ENCODE measurements around the gene TBX20. TPM values are rescaled to one million over a fixed set of nuclear protein-coding genes. Genes with fewer than 3 reads are reported as not detected.

TBX20 gene
- not detected for total RNA-seq
- total RNA-seq (2013): not detected

- peaks cover 0 to 16% of the 10 kb centered on the region in 2 donors for H3K4me1 Mint-ChIP-seq
- ATAC-seq (peak; percentile 39 to 54 (median 44)), DNase-seq (peak in 1 of 2 donors; percentile 24)
- Histone ChIP-seq H3K4me1 (ENCODE audit: control insufficient read depth, insufficient read depth, low read length) (peaks cover 12% of the 10 kb centered on the region), H3K27ac (ENCODE audit: low read length) (no peak within 1 kb of the TSS), H3K4me3 (ENCODE audit: low read length) (no peak within 1 kb of the TSS), H3K9me3 (ENCODE audit: control insufficient read depth, insufficient read depth, low read length) (peaks cover 5% of the 10 kb centered on the region), H3K36me3 (ENCODE audit: control insufficient read depth, insufficient read depth, low read length) (no peaks in the 10 kb centered on the region), H3K27me3 (ENCODE audit: control insufficient read depth, insufficient read depth, low read length) (peaks cover 69% of the 10 kb centered on the region)
- intact Hi-C loops (cut with micrococcal nuclease): no loop called here
- H3K27me3 Mint-ChIP-seq (ENCODE audit: low read depth in 2 of 2): peaks cover 71 to 77% of the 10 kb centered on the region in 2 donors
- no peak within 1 kb of the TSS for H3K27ac Mint-ChIP-seq
- H3K9me3 Mint-ChIP-seq: no peaks in the 10 kb centered on the region
- no peaks in the 10 kb centered on the region for H3K36me3 Mint-ChIP-seq
- H3K4me3 Mint-ChIP-seq: peak within 1 kb of the TSS; percentile 60
- 4% methylated on average over 76 of the region's 76 CpGs for WGBS (ENCODE audit: insufficient coverage)
- TF ChIP-seq CTCF (IDR thresholded peaks at IDR 0.05): no peak
Measured at GRCh38 chr7:35253710-35254495, at the start of gene TBX20. Gene TBX20 (minus strand): TSS chr7:35254100. CDS start chr7:35253620, 480 bp downstream.

- no peak overlapping the region for H3K4me3 Mint-ChIP-seq
- no peaks in the 10 kb centered on the region for H3K4me1 ChIP-seq (ENCODE audit: control insufficient read depth, insufficient read depth, low read length)
- no peak for DNase-seq
- H3K27me3 ChIP-seq (ENCODE audit: control insufficient read depth, insufficient read depth, low read length): peaks cover 6% of the 10 kb centered on the region
- ATAC-seq: no peak
- H3K36me3 ChIP-seq (ENCODE audit: control insufficient read depth, insufficient read depth, low read length): no peaks in the 10 kb centered on the region
- TF ChIP-seq CTCF (IDR thresholded peaks at IDR 0.05): no peak
- WGBS (ENCODE audit: insufficient coverage): 94% methylated on average over 6 of the region's 6 CpGs
- no peak overlapping the region for H3K27ac Mint-ChIP-seq
- peaks cover 3 to 35% of the 10 kb centered on the region in 2 donors for H3K27me3 Mint-ChIP-seq (ENCODE audit: low read depth in 2 of 2)
- H3K36me3 Mint-ChIP-seq: no peaks in the 10 kb centered on the region
- H3K4me1 Mint-ChIP-seq: no peaks in the 10 kb centered on the region
- peaks cover 2 to 3% of the 10 kb centered on the region in 2 donors for H3K9me3 Mint-ChIP-seq
- no peak overlapping the region for H3K4me3 ChIP-seq (ENCODE audit: low read length)
- H3K27ac ChIP-seq (ENCODE audit: low read length): no peak overlapping the region
- no peaks in the 10 kb centered on the region for H3K9me3 ChIP-seq (ENCODE audit: control insufficient read depth, insufficient read depth, low read length)
- intact Hi-C loops (cut with micrococcal nuclease): no loop called here
Measured at GRCh38 chr7:35289376-35289775, 35.5 kb upstream of the TBX20 start.

GRCh38 chr7:35286986-35287385 lies 33.1 kb upstream of the TBX20 start:
- no peaks in the 10 kb centered on the region for H3K4me1 Mint-ChIP-seq
- DNase-seq (no peak), ATAC-seq (no peak)
- H3K9me3 ChIP-seq (ENCODE audit: control insufficient read depth, insufficient read depth, low read length): no peaks in the 10 kb centered on the region
- no peak overlapping the region for H3K4me3 ChIP-seq (ENCODE audit: low read length)
- H3K27me3 Mint-ChIP-seq (ENCODE audit: low read depth in 2 of 2): peaks cover 6 to 28% of the 10 kb centered on the region in 2 donors
- no peak for TF ChIP-seq CTCF (IDR thresholded peaks at IDR 0.05)
- H3K27me3 ChIP-seq (ENCODE audit: control insufficient read depth, insufficient read depth, low read length): peaks cover 6% of the 10 kb centered on the region
- no peak overlapping the region for H3K27ac ChIP-seq (ENCODE audit: low read length)
- H3K36me3 Mint-ChIP-seq: no peaks in the 10 kb centered on the region
- H3K27ac Mint-ChIP-seq: no peak overlapping the region
- no peak overlapping the region for H3K4me3 Mint-ChIP-seq
- peaks cover 0 to 3% of the 10 kb centered on the region in 2 donors for H3K9me3 Mint-ChIP-seq
- no peaks in the 10 kb centered on the region for H3K4me1 ChIP-seq (ENCODE audit: control insufficient read depth, insufficient read depth, low read length)
- 81% methylated on average over 3 of the region's 3 CpGs for WGBS (ENCODE audit: insufficient coverage)
- no peaks in the 10 kb centered on the region for H3K36me3 ChIP-seq (ENCODE audit: control insufficient read depth, insufficient read depth, low read length)
- intact Hi-C loops (cut with micrococcal nuclease): no loop called here

- Histone ChIP-seq H3K4me1 (ENCODE audit: control insufficient read depth, insufficient read depth, low read length) (no peaks in the 10 kb centered on the region), H3K4me3 (ENCODE audit: low read length) (no peak overlapping the region), H3K27ac (ENCODE audit: low read length) (no peak overlapping the region), H3K9me3 (ENCODE audit: control insufficient read depth, insufficient read depth, low read length) (no peaks in the 10 kb centered on the region), H3K27me3 (ENCODE audit: control insufficient read depth, insufficient read depth, low read length) (peaks cover 6% of the 10 kb centered on the region), H3K36me3 (ENCODE audit: control insufficient read depth, insufficient read depth, low read length) (no peaks in the 10 kb centered on the region)
- DNase-seq (no peak), ATAC-seq (no peak)
- intact Hi-C loops (cut with micrococcal nuclease): no loop called here
- Mint-ChIP-seq H3K4me3 (no peak overlapping the region), H3K36me3 (no peaks in the 10 kb centered on the region), H3K27me3 (ENCODE audit: low read depth in 2 of 2) (peaks cover 7 to 28% of the 10 kb centered on the region in 2 donors), H3K4me1 (no peaks in the 10 kb centered on the region), H3K9me3 (peaks cover 0 to 3% of the 10 kb centered on the region in 2 donors), H3K27ac (no peak overlapping the region)
- no peak for TF ChIP-seq CTCF (IDR thresholded peaks at IDR 0.05)
Measured at GRCh38 chr7:35286422-35286821, 32.5 kb upstream of the TBX20 start.
